Measurements from ENCODE around the gene TSKU. TPM values are rescaled to one million over a fixed set of nuclear protein-coding genes. Genes with fewer than 3 reads are reported as not detected.

TSKU gene
- total RNA-seq, 1 donor from 2014 or later, result 29.2 TPM

DNA sequence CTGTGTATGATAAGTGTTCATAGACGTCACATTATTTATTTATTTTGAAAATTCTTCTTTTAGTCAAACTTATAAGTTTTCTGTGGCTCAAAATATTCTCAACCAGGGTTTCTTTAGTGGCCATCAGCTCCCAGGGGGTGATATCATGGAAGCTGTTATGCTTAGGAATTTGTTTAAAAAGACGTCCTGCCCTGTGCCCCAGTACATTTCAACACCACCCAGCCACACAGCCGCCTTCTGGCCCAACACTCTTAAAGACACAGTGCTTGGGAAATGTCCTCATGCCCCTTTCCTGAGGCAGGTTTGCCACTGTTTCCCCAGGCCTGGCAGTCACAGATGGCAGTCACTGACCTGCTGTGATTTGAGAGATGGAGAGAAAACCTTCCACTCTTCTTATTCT is 19.9 kb downstream of the TSKU start:
- Mint-ChIP-seq H3K27me3 (ENCODE audit: unreplicated experiment) (peaks cover 6% of the 10 kb centered on the region), H3K36me3 (ENCODE audit: unreplicated experiment) (no peaks in the 10 kb centered on the region), H3K27ac (ENCODE audit: unreplicated experiment) (no peak overlapping the region), H3K9me3 (ENCODE audit: unreplicated experiment) (no peaks in the 10 kb centered on the region), H3K4me3 (ENCODE audit: unreplicated experiment) (no peak overlapping the region), H3K4me1 (ENCODE audit: low read depth, unreplicated experiment) (peaks cover 6% of the 10 kb centered on the region)
- TF ChIP-seq, protein P1, sequence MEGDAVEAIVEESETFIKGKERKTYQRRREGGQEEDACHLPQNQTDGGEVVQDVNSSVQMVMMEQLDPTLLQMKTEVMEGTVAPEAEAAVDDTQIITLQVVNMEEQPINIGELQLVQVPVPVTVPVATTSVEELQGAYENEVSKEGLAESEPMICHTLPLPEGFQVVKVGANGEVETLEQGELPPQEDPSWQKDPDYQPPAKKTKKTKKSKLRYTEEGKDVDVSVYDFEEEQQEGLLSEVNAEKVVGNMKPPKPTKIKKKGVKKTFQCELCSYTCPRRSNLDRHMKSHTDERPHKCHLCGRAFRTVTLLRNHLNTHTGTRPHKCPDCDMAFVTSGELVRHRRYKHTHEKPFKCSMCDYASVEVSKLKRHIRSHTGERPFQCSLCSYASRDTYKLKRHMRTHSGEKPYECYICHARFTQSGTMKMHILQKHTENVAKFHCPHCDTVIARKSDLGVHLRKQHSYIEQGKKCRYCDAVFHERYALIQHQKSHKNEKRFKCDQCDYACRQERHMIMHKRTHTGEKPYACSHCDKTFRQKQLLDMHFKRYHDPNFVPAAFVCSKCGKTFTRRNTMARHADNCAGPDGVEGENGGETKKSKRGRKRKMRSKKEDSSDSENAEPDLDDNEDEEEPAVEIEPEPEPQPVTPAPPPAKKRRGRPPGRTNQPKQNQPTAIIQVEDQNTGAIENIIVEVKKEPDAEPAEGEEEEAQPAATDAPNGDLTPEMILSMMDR (IDR thresholded peaks at IDR 0.05; ENCODE audit: partially characterized antibody, unreplicated experiment), result no peak
- DNase-seq, result no peak

DNA sequence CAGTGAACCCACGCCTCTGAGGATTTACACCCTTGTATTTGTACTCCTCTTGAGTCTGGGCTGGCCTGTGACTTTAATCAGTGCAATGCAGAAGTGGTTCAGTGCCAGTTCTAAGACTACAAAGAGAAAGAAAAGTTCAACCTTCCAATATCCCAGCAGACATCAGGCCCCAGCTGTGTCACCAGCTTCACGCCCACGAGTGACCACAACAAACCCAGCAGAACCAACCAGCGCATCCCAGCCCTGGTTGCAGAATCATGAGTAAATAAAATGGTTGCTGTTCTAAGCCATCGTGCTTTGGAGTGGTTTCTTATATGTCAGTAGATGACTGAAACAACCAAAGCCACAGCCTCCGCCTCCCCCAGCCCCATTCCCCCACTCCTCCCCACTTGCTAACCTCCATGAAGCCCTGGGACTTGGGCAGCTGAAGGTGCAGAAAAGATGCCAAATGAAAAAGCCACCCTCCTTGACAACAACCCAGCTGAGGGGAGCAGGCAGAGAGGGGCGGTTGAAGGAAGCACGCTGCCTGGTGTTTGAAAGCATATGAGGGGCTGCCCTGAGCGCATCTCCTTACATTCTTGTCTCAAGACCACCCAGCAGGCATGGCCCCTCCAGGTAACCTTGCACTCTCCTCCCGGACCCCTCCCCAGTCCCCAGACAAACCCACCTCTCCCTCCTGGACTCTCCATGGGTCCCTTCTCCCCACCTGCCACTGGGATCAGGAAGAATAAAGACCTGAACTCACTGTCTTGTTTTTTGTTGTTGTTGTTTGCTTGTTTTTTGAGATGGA is 20.9 kb downstream of the TSKU start:
- Mint-ChIP-seq H3K36me3 (ENCODE audit: unreplicated experiment) (no peaks in the 10 kb centered on the region), H3K9me3 (ENCODE audit: unreplicated experiment) (no peaks in the 10 kb centered on the region), H3K4me1 (ENCODE audit: low read depth, unreplicated experiment) (peaks cover 7% of the 10 kb centered on the region), H3K4me3 (ENCODE audit: unreplicated experiment) (no peak overlapping the region), H3K27me3 (ENCODE audit: unreplicated experiment) (peaks cover 4% of the 10 kb centered on the region), H3K27ac (ENCODE audit: unreplicated experiment) (no peak overlapping the region)
- TF ChIP-seq, protein P1 (IDR thresholded peaks at IDR 0.05; ENCODE audit: partially characterized antibody, unreplicated experiment), result no peak
- DNase-seq, result no peak

DNA sequence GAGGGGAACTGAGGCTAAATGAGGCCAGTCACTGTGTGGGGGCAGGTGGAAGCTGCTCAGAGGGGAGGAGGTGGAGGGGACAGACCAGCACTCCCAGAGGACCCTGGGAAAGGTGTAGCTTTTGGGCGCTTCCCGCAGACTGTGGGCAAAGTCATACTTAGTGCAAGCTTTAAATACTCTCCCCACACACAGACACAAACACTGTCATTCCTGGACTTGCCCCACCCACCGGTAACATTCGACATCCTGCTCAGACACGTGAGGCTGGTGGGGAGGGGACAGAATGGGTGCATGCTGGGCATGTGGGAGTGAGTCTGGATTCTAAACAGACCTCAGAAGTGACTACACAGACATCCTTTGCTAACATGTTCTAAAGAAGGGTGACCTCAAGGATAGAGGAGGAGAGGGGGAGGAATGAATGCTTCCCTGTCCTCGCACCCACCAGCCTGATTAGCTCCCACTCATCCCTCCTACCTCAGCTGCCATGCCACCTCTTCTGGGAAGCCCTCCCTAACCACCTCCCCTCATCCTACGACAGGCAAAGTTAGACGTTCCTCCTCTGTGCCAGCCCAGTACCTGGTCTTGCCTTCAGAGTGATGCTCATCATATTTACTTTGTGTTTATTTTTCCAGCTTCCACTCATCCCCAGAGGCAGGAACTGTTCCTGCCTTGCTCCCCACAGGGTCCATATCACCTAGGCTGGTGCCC is 22.2 kb downstream of the TSKU start:
- Mint-ChIP-seq H3K36me3 (ENCODE audit: unreplicated experiment) (no peaks in the 10 kb centered on the region), H3K4me3 (ENCODE audit: unreplicated experiment) (no peak overlapping the region), H3K4me1 (ENCODE audit: low read depth, unreplicated experiment) (peaks cover 7% of the 10 kb centered on the region), H3K27ac (ENCODE audit: unreplicated experiment) (no peak overlapping the region), H3K9me3 (ENCODE audit: unreplicated experiment) (no peaks in the 10 kb centered on the region), H3K27me3 (ENCODE audit: unreplicated experiment) (peaks cover 5% of the 10 kb centered on the region)
- DNase-seq, result no peak
- TF ChIP-seq, protein P1 (IDR thresholded peaks at IDR 0.05; ENCODE audit: partially characterized antibody, unreplicated experiment), result no peak

DNA sequence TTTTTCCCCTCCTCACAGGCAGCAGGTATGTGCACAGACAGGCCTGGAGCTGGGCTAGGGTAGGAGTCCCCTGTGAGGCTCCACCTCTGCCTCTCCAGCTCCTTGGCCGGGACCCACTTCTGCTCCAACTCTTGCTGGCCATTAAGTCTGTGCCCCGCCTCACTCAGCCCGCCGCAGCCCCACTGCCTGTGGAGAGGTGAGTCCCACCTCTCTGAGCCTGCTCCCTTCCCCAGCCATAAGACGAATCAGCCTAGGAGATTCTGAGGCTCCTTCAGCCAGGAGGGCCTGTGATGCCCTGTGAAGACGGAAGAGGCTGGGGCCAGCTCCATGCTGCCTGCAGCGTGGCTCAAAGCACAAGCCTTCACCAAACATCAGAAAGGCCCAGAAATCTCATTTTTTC is 23.0 kb downstream of the TSKU start:
- TF ChIP-seq, protein P1 (IDR thresholded peaks at IDR 0.05; ENCODE audit: partially characterized antibody, unreplicated experiment), result no peak
- H3K4me3 Mint-ChIP-seq (ENCODE audit: unreplicated experiment), result no peak overlapping the region
- no peak overlapping the region for H3K27ac Mint-ChIP-seq (ENCODE audit: unreplicated experiment)
- H3K36me3 Mint-ChIP-seq (ENCODE audit: unreplicated experiment), result no peaks in the 10 kb centered on the region
- peaks cover 7% of the 10 kb centered on the region for H3K27me3 Mint-ChIP-seq (ENCODE audit: unreplicated experiment)
- DNase-seq, result no peak
- peaks cover 7% of the 10 kb centered on the region for H3K4me1 Mint-ChIP-seq (ENCODE audit: low read depth, unreplicated experiment)
- no peaks in the 10 kb centered on the region for H3K9me3 Mint-ChIP-seq (ENCODE audit: unreplicated experiment)
